SK-N-SH treated with all-trans-retinoic acid at 6 μM for 48 hours (cell line): Measurements from ENCODE around the gene NTMT1.
"Not testable (repeated sequence)": the region's sequence is repeated elsewhere in the genome, so short reads cannot be mapped to it uniquely, and the experiment has no call there.

Experiments used
- ARNTL ChIP-seq: fragments of 450-650 bp; formaldehyde crosslinking; IDR thresholded peaks from 2 replicates; pipeline ENCODE4 v1.5.0; 2020; ENCODE audit warnings: low read depth, mild to moderate bottlenecking, moderate library complexity, borderline replicate concordance
- BACH2 ChIP-seq: fragments of 250-450 bp; sonication (Bioruptor Pico); IDR thresholded peaks from 2 replicates; pipeline ENCODE4 v1.9.0; 2021; ENCODE audit warnings: mild to moderate bottlenecking, borderline replicate concordance
- CREB5 ChIP-seq: fragments of 250-450 bp; sonication (Bioruptor Pico); IDR thresholded peaks from 2 replicates; pipeline ENCODE4 v1.5.1; 2020; ENCODE audit warnings: low read depth, mild to moderate bottlenecking, moderate library complexity
- CSDC2 ChIP-seq: fragments of 250-450 bp; sonication (Bioruptor Pico); IDR thresholded peaks from 2 replicates; pipeline ENCODE4 v1.5.0; 2020; ENCODE audit warnings: mild to moderate bottlenecking, moderate library complexity
- CSRNP3 ChIP-seq: fragments of 250-450 bp; sonication (Bioruptor Pico); IDR thresholded peaks from 2 replicates; pipeline ENCODE4 v1.5.1; 2021; ENCODE audit warnings: mild to moderate bottlenecking, moderate library complexity
- ESRRG ChIP-seq: fragments of 250-450 bp; sonication (Bioruptor Pico); IDR thresholded peaks from 2 replicates; pipeline ENCODE4 v1.6.1; 2021; ENCODE audit warnings: mild to moderate bottlenecking
- GLIS3 ChIP-seq: fragments of 250-450 bp; sonication (Bioruptor Pico); IDR thresholded peaks from 2 replicates; pipeline ENCODE4 v1.5.0; 2020; ENCODE audit warnings: mild to moderate bottlenecking, moderate library complexity
- POU6F1 ChIP-seq: fragments of 250-450 bp; sonication (Bioruptor Pico); IDR thresholded peaks from 2 replicates; pipeline ENCODE4 v1.8.0; 2021; ENCODE audit warnings: low read depth, mild to moderate bottlenecking, moderate library complexity, borderline replicate concordance
- RARB ChIP-seq: fragments of 250-450 bp; sonication (Bioruptor Pico); IDR thresholded peaks from 2 replicates; pipeline ENCODE4 v1.8.0; 2021; ENCODE audit warnings: mild to moderate bottlenecking, moderate library complexity
- SNAI2 ChIP-seq: fragments of 250-450 bp; sonication (Bioruptor Pico); IDR thresholded peaks from 2 replicates; pipeline ENCODE4 v1.5.0; 2020; ENCODE audit warnings: mild to moderate bottlenecking, moderate library complexity
- ZC3H10 ChIP-seq: fragments of 250-450 bp; sonication (Bioruptor Pico); IDR thresholded peaks from 2 replicates; pipeline ENCODE4 v1.5.1; 2021; ENCODE audit warnings: mild to moderate bottlenecking, moderate library complexity
- ZFP30 ChIP-seq: fragments of 450-650 bp; formaldehyde crosslinking; IDR thresholded peaks from 2 replicates; pipeline ENCODE4 v1.5.0; 2022; ENCODE audit warnings: mild to moderate bottlenecking, moderate library complexity
- TF ChIP-seq, protein P1 (sequence below): fragments of 250-450 bp; sonication (Bioruptor Pico); IDR thresholded peaks from 2 replicates; pipeline ENCODE4 v1.5.0; 2020; ENCODE audit warnings: mild to moderate bottlenecking, moderate library complexity
- TF ChIP-seq, protein P2 (sequence below): fragments of 250-450 bp; sonication (Bioruptor Pico); IDR thresholded peaks from 2 replicates; pipeline ENCODE4 v1.8.0; 2020; ENCODE audit warnings: mild to moderate bottlenecking, moderate library complexity, borderline replicate concordance

- TF ChIP-seq CREB5 (CRISPR knock-in tag); ARNTL; CSRNP3 (CRISPR knock-in tag); ZC3H10 (CRISPR knock-in tag); BACH2; ZFP30; CSDC2; POU6F1 (CRISPR knock-in tag); RARB (CRISPR knock-in tag); SNAI2 (CRISPR knock-in tag); GLIS3 (CRISPR knock-in tag); ESRRG (CRISPR knock-in tag): not testable (repeated sequence)
- TF ChIP-seq, protein P1, sequence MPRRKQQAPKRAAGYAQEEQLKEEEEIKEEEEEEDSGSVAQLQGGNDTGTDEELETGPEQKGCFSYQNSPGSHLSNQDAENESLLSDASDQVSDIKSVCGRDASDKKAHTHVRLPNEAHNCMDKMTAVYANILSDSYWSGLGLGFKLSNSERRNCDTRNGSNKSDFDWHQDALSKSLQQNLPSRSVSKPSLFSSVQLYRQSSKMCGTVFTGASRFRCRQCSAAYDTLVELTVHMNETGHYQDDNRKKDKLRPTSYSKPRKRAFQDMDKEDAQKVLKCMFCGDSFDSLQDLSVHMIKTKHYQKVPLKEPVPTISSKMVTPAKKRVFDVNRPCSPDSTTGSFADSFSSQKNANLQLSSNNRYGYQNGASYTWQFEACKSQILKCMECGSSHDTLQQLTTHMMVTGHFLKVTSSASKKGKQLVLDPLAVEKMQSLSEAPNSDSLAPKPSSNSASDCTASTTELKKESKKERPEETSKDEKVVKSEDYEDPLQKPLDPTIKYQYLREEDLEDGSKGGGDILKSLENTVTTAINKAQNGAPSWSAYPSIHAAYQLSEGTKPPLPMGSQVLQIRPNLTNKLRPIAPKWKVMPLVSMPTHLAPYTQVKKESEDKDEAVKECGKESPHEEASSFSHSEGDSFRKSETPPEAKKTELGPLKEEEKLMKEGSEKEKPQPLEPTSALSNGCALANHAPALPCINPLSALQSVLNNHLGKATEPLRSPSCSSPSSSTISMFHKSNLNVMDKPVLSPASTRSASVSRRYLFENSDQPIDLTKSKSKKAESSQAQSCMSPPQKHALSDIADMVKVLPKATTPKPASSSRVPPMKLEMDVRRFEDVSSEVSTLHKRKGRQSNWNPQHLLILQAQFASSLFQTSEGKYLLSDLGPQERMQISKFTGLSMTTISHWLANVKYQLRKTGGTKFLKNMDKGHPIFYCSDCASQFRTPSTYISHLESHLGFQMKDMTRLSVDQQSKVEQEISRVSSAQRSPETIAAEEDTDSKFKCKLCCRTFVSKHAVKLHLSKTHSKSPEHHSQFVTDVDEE (CRISPR knock-in tag) = not testable (repeated sequence)
- TF ChIP-seq, protein P2, sequence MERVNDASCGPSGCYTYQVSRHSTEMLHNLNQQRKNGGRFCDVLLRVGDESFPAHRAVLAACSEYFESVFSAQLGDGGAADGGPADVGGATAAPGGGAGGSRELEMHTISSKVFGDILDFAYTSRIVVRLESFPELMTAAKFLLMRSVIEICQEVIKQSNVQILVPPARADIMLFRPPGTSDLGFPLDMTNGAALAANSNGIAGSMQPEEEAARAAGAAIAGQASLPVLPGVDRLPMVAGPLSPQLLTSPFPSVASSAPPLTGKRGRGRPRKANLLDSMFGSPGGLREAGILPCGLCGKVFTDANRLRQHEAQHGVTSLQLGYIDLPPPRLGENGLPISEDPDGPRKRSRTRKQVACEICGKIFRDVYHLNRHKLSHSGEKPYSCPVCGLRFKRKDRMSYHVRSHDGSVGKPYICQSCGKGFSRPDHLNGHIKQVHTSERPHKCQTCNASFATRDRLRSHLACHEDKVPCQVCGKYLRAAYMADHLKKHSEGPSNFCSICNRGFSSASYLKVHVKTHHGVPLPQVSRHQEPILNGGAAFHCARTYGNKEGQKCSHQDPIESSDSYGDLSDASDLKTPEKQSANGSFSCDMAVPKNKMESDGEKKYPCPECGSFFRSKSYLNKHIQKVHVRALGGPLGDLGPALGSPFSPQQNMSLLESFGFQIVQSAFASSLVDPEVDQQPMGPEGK = not testable (repeated sequence)
These were observed 36.3 kb downstream of the NTMT1 start for GRCh38 chr9:129662239-129662638.
